MCF 10A (cell line): ENCODE data around the gene ZNF518A. TPM values are rescaled to one million over a fixed set of nuclear protein-coding genes. Genes with fewer than 3 reads are reported as not detected.

Experiments
- BruUV-seq: library from RNA; stranded (reverse); fragments of 400-500 nt; replicated peaks from 2 replicates; lab custom pipeline; 2021; lab: Mats Ljungman, UMichigan
- CTCF ChIA-PET: fragments of 300-600 bp; sonication (Branson Sonifier 250); formaldehyde crosslinking; extraction: SDS; loops from one replicate; lab custom pipeline; 2021; ENCODE audit warnings: antibody characterized with exemption, inconsistent platforms; lab: Yijun Ruan, JAX
- POLR2A ChIA-PET: fragments of 300-600, 350-650 bp; sonication (Branson Sonifier 250); formaldehyde crosslinking; extraction: SDS; loops from one replicate; lab custom pipeline; 2020; ENCODE audit warnings: antibody characterized with exemption, inconsistent platforms; lab: Yijun Ruan, JAX
- DNase-seq: peaks from one replicate; pipeline ENCODE4 v3.0.0-alpha.2; 2018; ENCODE audit not compliant: unreplicated experiment
- H3K27ac Mint-ChIP-seq: one replicate; pipeline ENCODE4 v1.8.0; 2022; ENCODE audit warnings: mild to moderate bottlenecking, low read depth, mixed read lengths; ENCODE audit not compliant: unreplicated experiment
- H3K27me3 Mint-ChIP-seq: one replicate; pipeline ENCODE4 v1.8.0; 2022; ENCODE audit warnings: mixed read lengths; ENCODE audit not compliant: insufficient read depth, unreplicated experiment
- H3K36me3 Mint-ChIP-seq: one replicate; pipeline ENCODE4 v1.8.0; 2022; ENCODE audit warnings: mild to moderate bottlenecking, moderate library complexity, mixed read lengths; ENCODE audit not compliant: insufficient read depth, unreplicated experiment
- H3K4me1 Mint-ChIP-seq: one replicate; pipeline ENCODE4 v1.8.0; 2022; ENCODE audit warnings: mixed read lengths; ENCODE audit not compliant: insufficient read depth, unreplicated experiment
- H3K4me3 Mint-ChIP-seq: one replicate; pipeline ENCODE4 v1.8.0; 2022; ENCODE audit warnings: mild to moderate bottlenecking, moderate library complexity, mixed read lengths; ENCODE audit not compliant: unreplicated experiment
- H3K9me3 Mint-ChIP-seq: one replicate; pipeline ENCODE4 v1.8.0; 2022; ENCODE audit warnings: mixed read lengths; ENCODE audit not compliant: unreplicated experiment
- intact Hi-C: fragments of 100-400 bp; cut with micrococcal nuclease; formaldehyde crosslinking; loops from 2 replicates; pipeline ENCODE4 v1.14.1; 2022
- total RNA-seq: library from RNA; stranded (reverse); gene quantifications from 2 replicates; pipeline ENCODE4 v1.2.3, GENCODE V29; 2022
- TF ChIP-seq, protein P1 (sequence below): fragments of 200-600 bp; IDR thresholded peaks from one replicate; pipeline ENCODE4 v1.8.0; 2022; ENCODE audit warnings: antibody characterized with exemption, mild to moderate bottlenecking; ENCODE audit not compliant: unreplicated experiment

Gene ZNF518A
- total RNA-seq, 1 experiment from 2014 or later: 14.7 TPM

DNA sequence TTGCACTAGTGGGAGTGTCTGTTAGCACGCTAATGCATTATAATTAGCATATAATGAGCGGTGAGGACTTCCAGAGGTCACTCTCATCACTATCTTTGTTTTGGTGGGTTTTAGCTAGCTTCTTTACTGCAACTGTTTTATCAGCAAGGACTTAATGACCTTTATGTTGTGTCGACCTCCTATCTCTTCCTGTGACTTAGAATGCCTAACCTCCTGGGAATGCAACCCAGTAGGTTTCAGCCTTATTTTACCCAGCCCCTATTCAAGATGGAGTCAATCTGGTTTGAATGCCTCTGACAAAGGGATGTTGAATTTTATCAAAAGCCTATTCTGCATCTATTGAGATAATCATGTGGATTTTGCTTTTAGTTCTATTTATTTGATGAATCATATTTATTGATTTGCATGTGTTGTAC is 22.5 kb upstream of the ZNF518A start:
- CTCF ChIA-PET: interaction anchor here (0.5 to 1.6 kb wide), 2 partner anchors 10 to 981 kb away, joined by 3 to 4 read pairs; no protein-coding TSS in a partner anchor
- TF ChIP-seq, protein P1, sequence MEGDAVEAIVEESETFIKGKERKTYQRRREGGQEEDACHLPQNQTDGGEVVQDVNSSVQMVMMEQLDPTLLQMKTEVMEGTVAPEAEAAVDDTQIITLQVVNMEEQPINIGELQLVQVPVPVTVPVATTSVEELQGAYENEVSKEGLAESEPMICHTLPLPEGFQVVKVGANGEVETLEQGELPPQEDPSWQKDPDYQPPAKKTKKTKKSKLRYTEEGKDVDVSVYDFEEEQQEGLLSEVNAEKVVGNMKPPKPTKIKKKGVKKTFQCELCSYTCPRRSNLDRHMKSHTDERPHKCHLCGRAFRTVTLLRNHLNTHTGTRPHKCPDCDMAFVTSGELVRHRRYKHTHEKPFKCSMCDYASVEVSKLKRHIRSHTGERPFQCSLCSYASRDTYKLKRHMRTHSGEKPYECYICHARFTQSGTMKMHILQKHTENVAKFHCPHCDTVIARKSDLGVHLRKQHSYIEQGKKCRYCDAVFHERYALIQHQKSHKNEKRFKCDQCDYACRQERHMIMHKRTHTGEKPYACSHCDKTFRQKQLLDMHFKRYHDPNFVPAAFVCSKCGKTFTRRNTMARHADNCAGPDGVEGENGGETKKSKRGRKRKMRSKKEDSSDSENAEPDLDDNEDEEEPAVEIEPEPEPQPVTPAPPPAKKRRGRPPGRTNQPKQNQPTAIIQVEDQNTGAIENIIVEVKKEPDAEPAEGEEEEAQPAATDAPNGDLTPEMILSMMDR: no peak
- no TSS peak for BruUV-seq
- peaks cover 74% of the 10 kb centered on the region for H3K27me3 Mint-ChIP-seq
- H3K4me1 Mint-ChIP-seq: no peaks in the 10 kb centered on the region
- intact Hi-C loops: no loop called here
- POLR2A ChIA-PET: interaction anchor here (1.3 kb wide), 1 partner anchor 11 kb away, joined by 3 read pairs; no protein-coding TSS in a partner anchor
- no peak overlapping the region for H3K27ac Mint-ChIP-seq
- H3K4me3 Mint-ChIP-seq: no peak overlapping the region
- H3K36me3 Mint-ChIP-seq: no peaks in the 10 kb centered on the region
- no peak for DNase-seq
- H3K9me3 Mint-ChIP-seq: no peaks in the 10 kb centered on the region

DNA sequence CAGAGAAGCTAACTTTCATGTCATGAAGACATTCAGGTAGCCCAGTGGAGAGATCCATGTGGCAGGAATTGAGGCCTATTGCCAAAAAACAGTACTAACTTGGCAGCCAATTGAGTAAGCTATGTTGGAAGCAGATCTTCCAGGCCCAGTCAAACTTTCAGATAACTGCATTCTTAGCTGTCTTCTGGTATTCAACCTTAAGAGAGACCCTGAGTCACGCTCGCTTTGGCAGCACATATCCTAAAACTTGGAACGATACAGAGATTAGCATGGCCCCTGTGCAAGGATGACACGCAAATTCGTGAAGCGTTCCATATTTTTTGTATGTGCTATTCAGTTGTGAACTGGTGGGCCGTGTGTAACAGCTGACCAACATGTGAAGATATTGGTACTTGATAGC is 17.6 kb upstream of the ZNF518A start:
- intact Hi-C loops: no loop called here
- no peak for DNase-seq
- ChIA-PET CTCF (interaction anchor here (0.7 kb wide), 1 partner anchor 116 kb away, joined by 4 read pairs; no protein-coding TSS in a partner anchor), POLR2A (no interaction called here)
- no TSS peak for BruUV-seq
- Mint-ChIP-seq H3K27ac (no peak overlapping the region), H3K36me3 (no peaks in the 10 kb centered on the region), H3K4me1 (no peaks in the 10 kb centered on the region), H3K9me3 (no peaks in the 10 kb centered on the region), H3K4me3 (no peak overlapping the region), H3K27me3 (peaks cover 91% of the 10 kb centered on the region)
- TF ChIP-seq, protein P1: no peak

- no peaks in the 10 kb centered on the region for H3K9me3 Mint-ChIP-seq
- no peaks in the 10 kb centered on the region for H3K4me1 Mint-ChIP-seq
- no peak for DNase-seq
- TF ChIP-seq, protein P1: no peak
- ChIA-PET POLR2A (interaction anchor here (0.7 to 1.4 kb wide), 5 partner anchors 10 to 755 kb away, joined by 3 to 4 read pairs (median 3); partner anchors contain the start of gene ZNF518A), CTCF (interaction anchor here (0.7 kb wide), 1 partner anchor 24 kb away, joined by 3 read pairs; no protein-coding TSS in a partner anchor)
- intact Hi-C loops: no loop called here
- peaks cover 53% of the 10 kb centered on the region for H3K27me3 Mint-ChIP-seq
- BruUV-seq: no TSS peak
- H3K27ac Mint-ChIP-seq: no peak overlapping the region
- no peaks in the 10 kb centered on the region for H3K36me3 Mint-ChIP-seq
- H3K4me3 Mint-ChIP-seq: no peak overlapping the region
These were observed 11.3 kb upstream of the ZNF518A start for GRCh38 chr10:96118604-96119450.

GRCh38 chr10:96122824-96123223 is 7.3 kb upstream of the ZNF518A start:
- Mint-ChIP-seq H3K27me3 (peaks cover 20% of the 10 kb centered on the region), H3K27ac (no peak overlapping the region), H3K4me1 (peaks cover 4% of the 10 kb centered on the region), H3K36me3 (no peaks in the 10 kb centered on the region), H3K4me3 (no peak overlapping the region), H3K9me3 (no peaks in the 10 kb centered on the region)
- BruUV-seq: no TSS peak
- ChIA-PET CTCF (interaction anchor here (0.7 kb wide), 1 partner anchor 13 kb away, joined by 3 read pairs; no protein-coding TSS in a partner anchor), POLR2A (interaction anchor here (1.5 to 3.6 kb wide), 4 partner anchors 8 to 79 kb away, joined by 4 to 41 read pairs (median 9); partner anchors contain the start of gene CCNJ)
- intact Hi-C loops: no loop called here
- DNase-seq: no peak
- TF ChIP-seq, protein P1: no peak
